Measurements from ENCODE around the gene CACNA1H. TPM values are rescaled to one million over a fixed set of nuclear protein-coding genes. Genes with fewer than 3 reads are reported as not detected.

CACNA1H gene
- total RNA-seq, 1 experiment from 2014 or later = 19.7 TPM

DNA sequence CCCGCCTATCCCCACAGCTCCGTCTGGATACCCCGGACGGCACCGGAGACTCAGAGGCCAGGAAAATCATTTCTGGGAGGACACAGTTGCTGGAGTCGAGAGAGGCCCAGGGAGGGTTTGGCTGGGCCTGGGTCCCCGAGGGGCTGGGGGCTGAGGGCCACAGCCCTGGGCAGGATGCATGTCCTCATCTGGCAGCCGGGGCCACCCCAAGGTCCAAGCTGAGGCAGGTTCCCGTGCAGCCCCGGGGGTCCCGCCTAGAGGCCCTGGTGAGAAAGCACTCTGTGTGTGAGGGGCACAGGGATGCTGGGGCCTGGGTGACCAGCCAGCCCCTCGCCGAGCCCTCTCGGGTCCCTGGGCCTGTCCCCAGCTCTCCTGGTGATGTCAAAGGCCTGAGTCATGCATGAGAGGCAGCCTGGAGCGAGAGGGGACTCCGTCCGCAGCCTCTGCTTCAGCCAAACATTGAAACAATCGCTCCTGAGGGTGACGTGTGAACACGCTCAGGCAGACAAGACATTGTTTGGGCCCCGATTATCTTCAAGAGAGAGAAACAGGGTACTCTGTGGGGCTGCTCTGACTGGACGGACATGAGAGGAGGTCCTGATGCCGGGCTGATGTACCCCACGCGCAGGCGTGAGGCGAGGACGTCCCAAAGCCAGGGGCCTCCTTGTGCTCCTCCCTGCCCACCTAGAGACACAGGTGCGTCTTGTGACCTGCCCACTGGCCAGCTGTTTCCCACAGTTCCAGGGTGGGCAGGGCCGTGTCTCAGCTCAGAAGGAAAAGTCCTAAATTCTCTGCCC is 31.1 kb upstream of the CACNA1H start:
- H3K36me3 ChIP-seq (ENCODE audit: insufficient read depth, low read length, poor library complexity, severe bottlenecking) = no peaks in the 10 kb centered on the region
- no peak overlapping the region for H3K27ac ChIP-seq (ENCODE audit: low read depth, low read length, poor library complexity, severe bottlenecking)
- no peaks in the 10 kb centered on the region for H3K27me3 ChIP-seq (replicated peaks; ENCODE audit: insufficient read depth, low read depth, low read length, poor library complexity)
- CTCF ChIA-PET = interaction anchor here (0.6 kb wide), 1 partner anchor 19 kb away, joined by 4 read pairs; no protein-coding TSS in a partner anchor
- H3K4me3 ChIP-seq (ENCODE audit: low read depth, low read length, poor library complexity, severe bottlenecking) = no peak overlapping the region
- no TSS peak for BruUV-seq (replicated peaks)
- POLR2A ChIA-PET (ENCODE audit: low non-redundant PET) = no interaction called here
- no peak for DNase-seq (ENCODE audit: low spot score)
- intact Hi-C loops (cut with micrococcal nuclease; ENCODE audit: unreplicated experiment) = no loop called here
- peaks cover 8% of the 10 kb centered on the region for H3K4me1 ChIP-seq (ENCODE audit: insufficient read depth, low read length, poor library complexity, severe bottlenecking)
- TF ChIP-seq, protein P1, sequence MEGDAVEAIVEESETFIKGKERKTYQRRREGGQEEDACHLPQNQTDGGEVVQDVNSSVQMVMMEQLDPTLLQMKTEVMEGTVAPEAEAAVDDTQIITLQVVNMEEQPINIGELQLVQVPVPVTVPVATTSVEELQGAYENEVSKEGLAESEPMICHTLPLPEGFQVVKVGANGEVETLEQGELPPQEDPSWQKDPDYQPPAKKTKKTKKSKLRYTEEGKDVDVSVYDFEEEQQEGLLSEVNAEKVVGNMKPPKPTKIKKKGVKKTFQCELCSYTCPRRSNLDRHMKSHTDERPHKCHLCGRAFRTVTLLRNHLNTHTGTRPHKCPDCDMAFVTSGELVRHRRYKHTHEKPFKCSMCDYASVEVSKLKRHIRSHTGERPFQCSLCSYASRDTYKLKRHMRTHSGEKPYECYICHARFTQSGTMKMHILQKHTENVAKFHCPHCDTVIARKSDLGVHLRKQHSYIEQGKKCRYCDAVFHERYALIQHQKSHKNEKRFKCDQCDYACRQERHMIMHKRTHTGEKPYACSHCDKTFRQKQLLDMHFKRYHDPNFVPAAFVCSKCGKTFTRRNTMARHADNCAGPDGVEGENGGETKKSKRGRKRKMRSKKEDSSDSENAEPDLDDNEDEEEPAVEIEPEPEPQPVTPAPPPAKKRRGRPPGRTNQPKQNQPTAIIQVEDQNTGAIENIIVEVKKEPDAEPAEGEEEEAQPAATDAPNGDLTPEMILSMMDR (conservative IDR thresholded peaks at IDR 0.05; ENCODE audit: low read depth, low read length) = no peak
- no peak for TF ChIP-seq EZH2 (IDR thresholded peaks at IDR 0.05; ENCODE audit: borderline replicate concordance, low read depth, low read length, poor library complexity, severe bottlenecking)
- no peaks in the 10 kb centered on the region for H3K9me3 ChIP-seq (ENCODE audit: low read depth, low read length, poor library complexity, severe bottlenecking)

DNA sequence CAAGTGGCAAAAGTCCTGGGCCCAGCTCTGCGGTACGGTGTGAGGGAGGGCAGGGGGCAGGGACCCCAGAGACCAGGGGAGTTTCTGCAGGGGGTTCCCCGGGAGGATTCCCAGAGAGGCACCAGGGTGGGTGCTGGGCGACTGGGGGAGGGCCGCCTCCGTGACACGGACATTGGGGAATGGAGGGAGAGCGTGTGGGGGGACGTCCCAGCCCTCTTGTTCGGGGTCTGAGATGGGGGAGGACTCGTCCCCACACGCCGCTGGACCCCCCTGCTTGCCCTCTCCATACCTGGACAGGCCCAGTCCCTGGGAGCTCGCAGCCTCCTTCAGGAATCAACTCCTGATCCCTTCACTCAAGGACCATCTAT is 30.5 kb upstream of the CACNA1H start:
- Histone ChIP-seq H3K9me3 (ENCODE audit: low read depth, low read length, poor library complexity, severe bottlenecking) (no peaks in the 10 kb centered on the region), H3K4me1 (ENCODE audit: insufficient read depth, low read length, poor library complexity, severe bottlenecking) (peaks cover 8% of the 10 kb centered on the region), H3K27ac (ENCODE audit: low read depth, low read length, poor library complexity, severe bottlenecking) (no peak overlapping the region), H3K4me3 (ENCODE audit: low read depth, low read length, poor library complexity, severe bottlenecking) (no peak overlapping the region), H3K36me3 (ENCODE audit: insufficient read depth, low read length, poor library complexity, severe bottlenecking) (no peaks in the 10 kb centered on the region), H3K27me3 (replicated peaks; ENCODE audit: insufficient read depth, low read depth, low read length, poor library complexity) (no peaks in the 10 kb centered on the region)
- no peak for TF ChIP-seq EZH2 (IDR thresholded peaks at IDR 0.05; ENCODE audit: borderline replicate concordance, low read depth, low read length, poor library complexity, severe bottlenecking)
- TF ChIP-seq, protein P1 (conservative IDR thresholded peaks at IDR 0.05; ENCODE audit: low read depth, low read length) = no peak
- BruUV-seq (replicated peaks) = no TSS peak
- ChIA-PET POLR2A (ENCODE audit: low non-redundant PET) (no interaction called here), CTCF (no interaction called here)
- DNase-seq (ENCODE audit: low spot score) = no peak
- intact Hi-C loops (cut with micrococcal nuclease; ENCODE audit: unreplicated experiment) = no loop called here

DNA sequence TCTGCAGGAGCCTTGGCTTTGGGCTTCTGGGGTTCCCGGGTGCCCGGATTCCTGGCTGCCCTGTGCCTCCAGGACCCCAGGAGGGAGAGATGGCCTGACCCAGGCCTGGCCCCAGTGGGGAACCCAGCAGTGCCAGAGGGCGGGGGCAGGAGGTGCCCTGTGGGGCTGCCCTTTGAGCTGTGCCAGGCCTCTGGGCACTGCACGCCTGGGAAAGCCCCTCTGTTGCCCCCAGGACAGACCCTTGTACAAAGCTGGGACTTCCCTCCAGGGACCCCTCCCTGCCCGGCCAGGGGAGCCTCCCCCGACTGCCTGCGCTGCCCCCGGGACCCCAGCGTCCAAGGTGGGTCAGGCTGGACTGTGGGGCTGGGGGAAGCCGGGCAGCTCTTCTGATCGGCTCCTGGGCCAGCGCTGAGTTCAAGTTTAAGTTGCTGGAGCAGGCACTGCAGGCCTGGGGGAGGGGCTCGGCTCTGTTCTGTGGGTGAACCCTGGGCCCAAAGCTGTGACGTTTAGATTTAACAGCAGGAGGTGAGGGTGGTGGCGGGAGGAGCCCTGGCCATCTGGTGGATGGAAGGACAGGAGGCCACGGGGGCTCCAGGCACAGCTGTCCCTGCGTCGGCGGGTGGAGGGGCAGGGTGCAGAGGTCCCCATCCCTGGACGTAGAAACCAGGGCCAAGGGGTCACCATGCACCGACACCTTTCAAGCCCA is 29.2 kb upstream of the CACNA1H start:
- intact Hi-C loops (cut with micrococcal nuclease; ENCODE audit: unreplicated experiment) = no loop called here
- no peak for DNase-seq (ENCODE audit: low spot score)
- ChIA-PET POLR2A (ENCODE audit: low non-redundant PET) (no interaction called here), CTCF (no interaction called here)
- peaks cover 8% of the 10 kb centered on the region for H3K4me1 ChIP-seq (ENCODE audit: insufficient read depth, low read length, poor library complexity, severe bottlenecking)
- H3K27me3 ChIP-seq (replicated peaks; ENCODE audit: insufficient read depth, low read depth, low read length, poor library complexity) = no peaks in the 10 kb centered on the region
- no peaks in the 10 kb centered on the region for H3K9me3 ChIP-seq (ENCODE audit: low read depth, low read length, poor library complexity, severe bottlenecking)
- no peak for TF ChIP-seq EZH2 (IDR thresholded peaks at IDR 0.05; ENCODE audit: borderline replicate concordance, low read depth, low read length, poor library complexity, severe bottlenecking)
- TF ChIP-seq, protein P1 (conservative IDR thresholded peaks at IDR 0.05; ENCODE audit: low read depth, low read length) = no peak
- no peaks in the 10 kb centered on the region for H3K36me3 ChIP-seq (ENCODE audit: insufficient read depth, low read length, poor library complexity, severe bottlenecking)
- H3K27ac ChIP-seq (ENCODE audit: low read depth, low read length, poor library complexity, severe bottlenecking) = no peak overlapping the region
- no peak overlapping the region for H3K4me3 ChIP-seq (ENCODE audit: low read depth, low read length, poor library complexity, severe bottlenecking)
- no TSS peak for BruUV-seq (replicated peaks)

Measured in A673 (cell line).